Measurements from ENCODE around the gene KAT7.
A peak's percentile ranks its signal among the peaks of the same experiment; 100 is the strongest.
"Not testable (repeated sequence)": the region's sequence is repeated elsewhere in the genome, so short reads cannot be mapped to it uniquely, and the experiment has no call there.

KAT7 gene

GRCh38 chr17:49788478-49789242 lies at the start of gene KAT7:
Gene KAT7, plus strand, starts transcription at chr17:49788681. Its CDS starts 154 bp downstream, at chr17:49788835.
- DNase-seq (ENCODE audit: low read depth in 2 of 2) = peak; percentile 97 to 98

GRCh38 chr17:49739641-49740271 lies 48.7 kb upstream of the KAT7 start:
- DNase-seq (ENCODE audit: low read depth in 2 of 2) = peak; percentile 74 to 80

DNA sequence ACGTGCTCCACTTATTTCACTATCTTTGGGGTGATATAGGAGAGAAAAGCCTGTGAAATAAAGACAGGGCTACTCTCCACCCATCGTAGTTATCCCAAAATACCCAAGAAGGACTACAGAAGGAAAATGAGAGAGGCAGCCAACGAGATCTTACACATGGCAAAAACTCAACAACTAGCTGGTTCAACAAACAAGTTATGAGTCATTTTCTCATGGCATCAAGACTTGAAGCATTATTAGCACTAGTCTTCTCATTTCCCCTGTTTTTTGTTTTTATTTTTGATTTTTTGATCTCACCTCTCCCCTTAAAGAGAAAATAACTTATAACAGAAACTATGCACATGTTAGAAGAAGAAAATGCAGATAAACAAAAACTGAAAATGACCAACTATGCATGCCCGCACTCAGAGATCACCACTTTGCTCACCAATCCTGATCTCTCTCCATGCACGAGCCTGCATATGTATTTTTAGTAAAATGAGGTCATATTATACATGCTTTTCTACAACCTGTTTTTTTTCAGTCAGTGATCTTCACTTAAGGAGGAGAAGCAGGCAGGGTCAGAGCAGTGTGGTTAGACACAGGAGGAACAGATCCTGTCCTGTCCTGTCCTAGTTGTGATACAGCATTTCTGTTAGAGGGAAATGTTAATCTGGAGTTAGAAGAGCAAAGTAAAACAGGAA lies 47.3 kb upstream of the KAT7 start:
- no peak for DNase-seq (ENCODE audit: low read depth in 2 of 2)

GRCh38 chr17:49741692-49742076 lies 46.8 kb upstream of the KAT7 start:
- no peak for DNase-seq (ENCODE audit: low read depth in 2 of 2)

- no peak for DNase-seq (ENCODE audit: low read depth in 2 of 2)
Measured at GRCh38 chr17:49742166-49742638, 46.3 kb upstream of the KAT7 start.

DNA sequence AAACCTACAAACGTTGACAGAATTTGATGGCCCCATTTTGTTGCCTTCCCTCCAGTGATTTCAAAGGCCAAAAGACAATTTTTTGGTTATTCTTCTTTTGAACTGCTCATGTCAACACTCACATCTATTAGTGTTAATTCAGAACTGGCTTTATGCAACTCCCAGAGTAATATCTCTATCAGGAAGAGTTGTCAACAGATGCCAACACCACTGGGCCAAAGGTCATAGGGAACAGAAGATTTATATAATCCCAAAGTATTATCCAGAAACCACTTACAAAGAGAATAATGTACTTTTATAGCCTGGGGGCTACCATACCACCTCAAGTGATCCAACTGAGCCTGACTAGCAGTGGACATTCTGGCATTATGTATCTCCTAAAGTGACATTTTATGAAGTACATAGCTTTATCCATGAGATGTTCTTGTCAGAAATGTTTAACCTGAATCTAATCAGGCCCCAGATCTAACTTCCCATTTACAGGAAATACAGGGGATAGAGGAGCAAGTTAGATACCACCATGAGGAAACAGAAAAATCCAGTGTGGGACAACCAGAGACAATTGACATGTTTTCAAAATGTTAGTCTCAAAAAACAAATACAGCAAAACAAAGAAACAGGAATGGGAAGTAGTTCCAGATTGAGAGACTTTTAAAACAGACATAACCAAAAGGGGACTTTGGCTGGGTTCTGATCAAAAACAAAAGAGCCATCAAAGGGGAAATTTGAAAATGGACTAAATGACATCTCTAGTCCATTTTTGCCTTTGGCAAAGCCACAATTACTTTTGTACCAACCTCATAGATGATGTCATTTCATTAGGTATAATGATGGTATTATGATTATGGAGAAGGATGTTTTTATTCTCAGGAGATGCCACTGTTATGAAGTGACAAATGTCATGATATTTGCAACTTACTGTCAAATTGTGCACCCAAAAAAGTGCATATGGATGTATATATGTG lies 43.0 kb upstream of the KAT7 start:
- DNase-seq (ENCODE audit: low read depth in 2 of 2) = no peak

DNA sequence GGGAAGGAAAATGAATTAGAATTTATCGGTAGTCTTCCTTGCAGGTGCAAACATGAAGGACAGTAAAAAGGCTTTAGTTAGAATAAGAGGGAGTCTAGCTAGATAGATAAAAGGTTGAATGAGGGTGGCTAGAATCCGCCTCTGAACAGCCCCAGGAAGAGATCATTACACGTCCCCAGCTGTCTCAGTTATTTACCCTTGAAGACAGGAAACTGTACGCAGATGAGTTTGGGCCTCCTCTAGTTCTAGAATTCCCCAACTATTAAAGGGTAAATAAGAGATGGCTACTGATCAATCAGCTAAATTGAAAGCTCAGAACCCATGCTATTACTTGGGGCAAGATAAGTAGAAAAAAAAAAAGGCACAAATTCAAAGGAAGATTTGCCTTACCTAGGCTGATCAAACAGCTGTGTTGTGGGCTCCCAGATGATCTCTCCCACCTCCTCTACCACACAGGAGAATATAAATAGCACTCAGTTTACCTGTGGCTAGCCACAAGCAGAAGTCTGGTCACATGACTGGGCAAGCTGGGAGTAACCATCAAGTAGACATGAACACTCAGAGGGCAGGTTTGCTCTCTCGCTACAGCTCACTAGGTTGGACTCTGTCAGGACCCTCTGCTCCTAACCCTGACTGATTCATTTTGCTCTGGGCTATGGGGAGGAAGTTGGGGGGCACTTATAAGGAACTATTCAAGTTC lies 41.5 kb upstream of the KAT7 start:
- no peak for DNase-seq (ENCODE audit: low read depth in 2 of 2)

GRCh38 chr17:49747632-49748031 lies 40.8 kb upstream of the KAT7 start:
- DNase-seq (ENCODE audit: low read depth in 2 of 2) = no peak

GRCh38 chr17:49748223-49748622 lies 40.3 kb upstream of the KAT7 start:
- DNase-seq (ENCODE audit: low read depth in 2 of 2) = no peak

GRCh38 chr17:49748791-49749190 lies 39.7 kb upstream of the KAT7 start:
- peak in 1 of 2 donors; percentile 27 for DNase-seq (ENCODE audit: low read depth in 2 of 2)

GRCh38 chr17:49749730-49750129 lies 38.8 kb upstream of the KAT7 start:
- no peak for DNase-seq (ENCODE audit: low read depth in 2 of 2)

- no peak for DNase-seq (ENCODE audit: low read depth in 2 of 2)
Measured at GRCh38 chr17:49752508-49752907, 36.0 kb upstream of the KAT7 start.

GRCh38 chr17:49753959-49754391 lies 34.5 kb upstream of the KAT7 start:
- no peak for DNase-seq (ENCODE audit: low read depth in 2 of 2)

DNA sequence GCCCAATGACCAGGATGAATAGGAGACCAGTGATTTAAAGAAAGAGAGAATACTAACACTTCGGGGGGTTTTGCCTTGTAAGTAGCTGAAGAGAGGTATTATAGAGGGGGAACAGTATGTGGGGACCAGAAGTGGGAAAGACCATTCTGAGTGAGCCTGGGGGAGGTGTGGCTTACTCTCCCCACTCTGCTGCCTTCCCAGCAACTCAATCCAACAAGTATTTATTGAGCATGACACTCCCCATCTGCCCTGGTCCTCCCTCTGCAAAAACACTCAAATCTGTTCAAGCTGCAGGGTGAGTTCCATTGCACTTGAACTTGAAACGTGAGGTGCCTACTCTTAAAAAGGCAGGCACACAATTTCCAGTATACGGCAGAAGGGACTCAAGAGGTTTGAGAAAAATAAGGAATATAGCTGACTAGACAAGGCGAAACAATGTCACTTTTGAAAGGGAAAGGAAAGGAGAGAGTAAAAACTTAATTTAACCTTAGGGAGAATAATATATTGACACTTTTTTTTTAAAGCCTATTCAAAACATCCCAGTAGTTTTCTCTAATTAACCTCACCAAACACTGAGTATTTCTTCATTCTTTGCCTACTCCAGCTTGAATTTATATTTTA lies 32.7 kb upstream of the KAT7 start:
- DNase-seq (ENCODE audit: low read depth in 2 of 2) = no peak

DNA sequence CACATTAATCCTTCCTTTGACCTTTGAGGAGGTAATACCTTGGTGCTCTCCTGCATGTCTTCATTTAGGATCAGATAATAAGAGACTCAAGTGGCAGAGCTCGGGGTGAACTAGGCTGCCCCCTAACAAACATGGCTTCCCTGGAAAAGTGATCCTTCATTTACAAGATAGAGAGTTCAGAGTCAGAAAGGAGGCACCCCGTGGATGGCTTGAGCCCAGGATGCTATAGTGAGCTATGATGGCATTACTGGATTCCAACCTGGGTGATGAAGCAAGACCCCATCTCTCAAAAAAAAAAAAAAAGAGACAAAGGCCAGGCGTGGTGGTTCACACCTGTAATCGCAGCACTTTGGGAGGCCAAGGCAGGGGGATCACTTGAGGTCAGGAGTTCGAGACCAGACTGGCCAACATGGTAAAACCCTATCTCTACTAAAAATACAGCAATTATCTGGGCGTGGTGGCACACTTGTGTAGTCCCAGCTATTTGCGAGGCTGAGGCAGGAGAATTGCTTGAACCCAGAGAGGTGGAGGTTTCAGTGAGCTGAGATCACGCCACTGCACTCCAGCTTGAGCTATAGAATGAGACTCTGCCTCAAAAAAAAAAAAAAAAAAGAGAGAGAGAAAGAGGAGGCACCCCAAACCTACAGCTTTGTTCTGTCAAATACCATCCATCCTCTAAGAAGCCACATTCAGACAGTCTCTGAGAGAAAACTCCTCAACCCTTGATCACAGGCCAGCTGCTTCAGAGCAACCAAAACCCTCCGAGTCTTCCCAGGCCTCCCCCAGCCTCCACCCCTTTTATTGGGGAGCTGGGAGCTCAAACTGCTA lies 31.9 kb upstream of the KAT7 start:
- no peak for DNase-seq (ENCODE audit: low read depth in 2 of 2)

DNA sequence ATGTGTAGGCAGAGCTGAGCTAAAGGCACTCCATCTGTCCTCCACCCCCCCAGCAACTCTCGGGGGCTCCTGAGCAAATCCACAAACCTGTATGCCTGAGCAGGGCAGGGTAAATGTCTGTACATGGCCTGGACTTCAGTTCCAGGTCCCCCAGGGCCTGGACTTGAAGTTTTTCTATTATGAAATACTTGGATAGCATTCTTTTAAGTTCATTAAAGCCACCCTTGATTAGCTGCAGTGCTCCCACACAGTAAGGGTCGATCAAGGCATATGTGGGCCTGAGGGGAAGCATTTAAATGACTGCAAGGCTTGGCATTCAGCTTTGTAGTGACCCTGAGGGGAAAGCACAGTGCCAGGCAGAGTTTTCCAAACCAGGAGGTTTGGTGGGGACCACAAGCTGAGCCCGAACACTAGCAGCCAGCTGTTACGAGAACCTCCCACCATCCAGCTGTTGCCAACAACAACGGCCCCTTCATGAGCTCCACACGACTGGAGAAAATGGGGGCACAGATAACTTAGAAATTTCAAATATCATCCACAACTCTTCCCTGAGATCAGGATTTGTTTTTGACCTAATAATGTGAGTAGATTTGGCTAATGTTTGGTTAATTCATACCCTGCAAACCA lies 31.2 kb upstream of the KAT7 start:
- DNase-seq (ENCODE audit: low read depth in 2 of 2) = no peak

DNA sequence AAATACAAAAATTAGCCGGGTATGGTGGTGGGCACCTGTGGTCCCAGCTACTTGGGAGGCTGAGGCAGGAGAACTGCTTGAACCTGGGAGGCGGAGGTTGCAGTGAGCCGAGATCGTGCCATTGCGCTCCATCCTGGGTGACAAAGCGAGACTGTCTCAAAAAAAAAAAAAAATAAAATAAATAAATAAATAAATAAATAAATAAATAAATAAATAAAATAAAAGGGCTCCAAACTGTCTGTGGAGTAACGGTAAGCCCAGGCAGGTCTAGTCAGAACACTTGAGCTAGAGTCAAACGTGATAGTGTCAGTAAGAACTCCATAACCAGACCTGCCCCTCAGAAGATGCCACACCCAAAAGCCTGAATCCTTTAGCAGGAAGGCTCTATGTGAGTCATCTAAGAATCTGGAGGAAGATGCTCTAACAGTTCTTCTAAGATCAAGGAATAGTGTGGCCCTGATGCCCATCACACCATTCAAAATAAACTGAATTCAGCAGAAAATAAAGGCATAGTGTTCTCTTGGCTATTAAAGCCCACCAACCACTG lies 29.9 kb upstream of the KAT7 start:
- not testable (repeated sequence) for DNase-seq (ENCODE audit: low read depth in 2 of 2)

GRCh38 chr17:49759203-49759602 lies 29.3 kb upstream of the KAT7 start:
- DNase-seq (ENCODE audit: low read depth in 2 of 2) = no peak

GRCh38 chr17:49760296-49760695 lies 28.2 kb upstream of the KAT7 start:
- no peak for DNase-seq (ENCODE audit: low read depth in 2 of 2)
